Stomach smooth muscle (tissue), 2 donors: Measurements from ENCODE around the gene DEPDC5.

Experiments used
- H3K27ac ChIP-seq: one replicate; pipeline ENCODE4 v1.7.0; 2013; ENCODE audit warnings: mild to moderate bottlenecking, low read length, inconsistent platforms
- H3K27me3 ChIP-seq, 2 donors: one replicate each; pipeline ENCODE4 v1.7.0; 2013; ENCODE audit warnings: low read length in 2 of 2; ENCODE audit not compliant: insufficient read depth in 2 of 2, control insufficient read depth in 1 of 2
- H3K36me3 ChIP-seq, 2 donors: one replicate each; pipeline ENCODE4 v1.7.0; 2013; ENCODE audit warnings: low read length in 2 of 2; ENCODE audit not compliant: control insufficient read depth in 2 of 2, insufficient read depth in 2 of 2
- H3K4me1 ChIP-seq: one replicate; pipeline ENCODE4 v1.7.0; 2013; ENCODE audit warnings: low read length; ENCODE audit not compliant: control insufficient read depth, insufficient read depth
- H3K4me3 ChIP-seq, 2 donors: one replicate each; pipeline ENCODE4 v1.7.0; 2013; ENCODE audit warnings: low read length in 2 of 2
- H3K9ac ChIP-seq, 2 donors: one replicate each; pipeline ENCODE4 v1.7.0; 2013; ENCODE audit warnings: low read length in 2 of 2, mild to moderate bottlenecking in 1 of 2
- H3K9me3 ChIP-seq, 2 donors: one replicate each; pipeline ENCODE4 v1.7.0; 2013; ENCODE audit warnings: low read length in 2 of 2; ENCODE audit not compliant: control insufficient read depth in 2 of 2
- donor health status: healthy.
- donor health status: Pancreatic carcinoma.

Gene DEPDC5

DNA sequence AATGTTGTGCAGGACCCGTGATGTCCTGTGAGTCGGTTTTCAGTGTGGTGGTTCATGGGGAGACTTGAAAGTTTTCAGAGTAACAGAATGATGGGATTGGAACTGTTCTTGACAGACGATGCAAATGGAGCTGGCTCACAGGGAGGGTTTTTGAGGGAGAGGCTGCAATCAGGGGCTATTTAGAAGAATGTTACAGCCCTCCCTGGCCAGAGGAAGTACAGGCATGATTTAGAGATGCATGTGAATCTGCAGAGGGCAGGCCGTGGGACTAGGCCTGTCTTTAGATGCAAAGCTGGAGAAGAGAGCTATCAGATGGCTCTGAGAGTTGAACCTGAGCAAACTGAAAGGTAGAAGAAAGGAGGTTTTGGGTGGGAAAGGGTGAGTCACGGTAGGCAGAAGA lies 115.9 kb downstream of the DEPDC5 start:
- Histone ChIP-seq H3K36me3 (peaks cover 14 to 27% of the 10 kb centered on the region in 2 donors), H3K4me1 (no peaks in the 10 kb centered on the region), H3K27ac (no peak overlapping the region), H3K9ac (no peak overlapping the region), H3K27me3 (no peaks in the 10 kb centered on the region), H3K9me3 (no peaks in the 10 kb centered on the region), H3K4me3 (no peak overlapping the region)

DNA sequence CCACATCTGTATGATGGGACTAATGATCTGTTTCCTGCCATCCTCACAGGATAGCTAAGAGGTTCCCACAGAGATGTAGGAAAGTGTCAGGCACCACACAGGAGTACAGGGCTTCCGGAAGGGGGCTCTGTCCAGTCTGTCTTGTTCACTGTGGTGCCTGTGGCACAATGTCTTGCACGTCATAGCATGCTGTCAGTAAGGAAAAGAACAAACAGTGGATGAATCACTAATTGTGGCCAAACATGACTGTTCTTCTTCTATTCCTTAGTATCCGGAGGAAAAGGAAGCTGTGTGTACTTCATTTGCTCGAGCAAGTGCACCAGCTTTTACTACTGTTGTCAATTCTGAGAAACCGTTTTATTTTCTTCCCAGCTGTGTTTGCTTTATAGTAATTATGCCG lies 117.1 kb downstream of the DEPDC5 start:
- H3K27me3 ChIP-seq = no peaks in the 10 kb centered on the region
- H3K36me3 ChIP-seq = peaks cover 14 to 30% of the 10 kb centered on the region in 2 donors
- no peaks in the 10 kb centered on the region for H3K9me3 ChIP-seq
- H3K4me1 ChIP-seq = no peaks in the 10 kb centered on the region
- H3K4me3 ChIP-seq = no peak overlapping the region
- H3K9ac ChIP-seq = no peak overlapping the region
- H3K27ac ChIP-seq = no peak overlapping the region

DNA sequence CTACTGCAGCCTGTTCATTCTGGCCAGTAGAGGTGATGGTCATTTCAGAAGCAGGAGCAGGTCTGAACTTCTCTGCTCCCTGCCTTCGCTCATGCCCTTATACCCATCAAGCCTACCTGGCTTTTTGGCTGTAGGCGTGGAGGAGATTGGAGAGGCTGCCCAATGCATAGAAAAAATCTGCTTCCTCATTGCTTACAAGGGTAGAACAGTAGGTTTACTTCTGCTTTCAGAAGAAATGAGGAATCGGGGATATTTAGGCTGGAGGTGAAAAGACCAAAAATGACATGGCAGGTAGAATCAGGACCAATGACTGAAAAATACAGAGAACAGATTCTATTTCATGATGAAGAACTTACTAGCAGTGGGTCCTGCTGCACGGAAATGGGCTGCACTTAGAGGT lies 117.7 kb downstream of the DEPDC5 start:
- Histone ChIP-seq H3K36me3 (peaks cover 14 to 32% of the 10 kb centered on the region in 2 donors), H3K27ac (no peak overlapping the region), H3K4me3 (no peak overlapping the region), H3K4me1 (no peaks in the 10 kb centered on the region), H3K9me3 (no peaks in the 10 kb centered on the region), H3K27me3 (no peaks in the 10 kb centered on the region), H3K9ac (no peak overlapping the region)

DNA sequence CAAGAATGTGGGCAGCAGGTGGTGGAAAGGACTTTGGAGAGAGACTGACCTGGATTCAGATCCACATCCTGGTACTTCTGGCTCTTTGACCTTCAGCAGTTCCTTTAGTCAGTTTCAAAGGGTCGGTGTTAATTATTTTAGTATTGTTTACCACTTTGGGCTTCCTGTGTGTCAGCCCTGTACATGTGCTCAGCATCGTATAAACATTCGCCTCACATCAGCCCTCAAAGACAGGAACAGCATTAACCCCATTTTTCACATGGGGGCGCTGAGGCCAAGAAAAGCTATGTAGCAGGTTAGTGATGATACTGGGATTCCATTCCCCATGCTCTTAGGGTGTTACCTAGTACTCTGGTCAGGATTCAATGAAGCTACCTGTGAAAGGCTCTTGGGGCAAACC lies 118.4 kb downstream of the DEPDC5 start:
- Histone ChIP-seq H3K27me3 (no peaks in the 10 kb centered on the region), H3K36me3 (peaks cover 14 to 30% of the 10 kb centered on the region in 2 donors), H3K27ac (no peak overlapping the region), H3K4me1 (no peaks in the 10 kb centered on the region), H3K4me3 (no peak overlapping the region), H3K9ac (no peak overlapping the region), H3K9me3 (no peaks in the 10 kb centered on the region)

DNA sequence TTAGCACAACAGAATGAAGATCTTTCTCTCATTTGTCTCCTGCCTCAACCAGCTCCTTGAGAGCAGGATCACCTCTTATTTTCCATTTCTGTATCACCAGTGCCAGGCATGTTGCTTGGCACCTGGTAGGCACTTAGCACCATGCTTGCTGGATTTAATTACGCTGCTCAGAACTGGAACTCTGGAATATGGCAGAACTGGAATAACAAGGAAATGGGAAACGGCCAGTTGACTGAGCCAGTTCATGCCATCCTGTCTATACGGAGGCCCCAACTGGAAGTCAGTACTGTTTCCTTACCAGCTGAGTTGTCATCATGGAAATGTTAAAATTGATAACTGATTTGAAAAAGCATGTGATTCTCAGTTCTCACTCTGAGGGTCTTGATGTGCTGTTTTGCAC lies 121.0 kb downstream of the DEPDC5 start:
- Histone ChIP-seq H3K27ac (no peak overlapping the region), H3K4me1 (no peaks in the 10 kb centered on the region), H3K36me3 (peaks cover 14 to 32% of the 10 kb centered on the region in 2 donors), H3K27me3 (no peaks in the 10 kb centered on the region), H3K4me3 (no peak overlapping the region), H3K9ac (no peak overlapping the region), H3K9me3 (no peaks in the 10 kb centered on the region)

DNA sequence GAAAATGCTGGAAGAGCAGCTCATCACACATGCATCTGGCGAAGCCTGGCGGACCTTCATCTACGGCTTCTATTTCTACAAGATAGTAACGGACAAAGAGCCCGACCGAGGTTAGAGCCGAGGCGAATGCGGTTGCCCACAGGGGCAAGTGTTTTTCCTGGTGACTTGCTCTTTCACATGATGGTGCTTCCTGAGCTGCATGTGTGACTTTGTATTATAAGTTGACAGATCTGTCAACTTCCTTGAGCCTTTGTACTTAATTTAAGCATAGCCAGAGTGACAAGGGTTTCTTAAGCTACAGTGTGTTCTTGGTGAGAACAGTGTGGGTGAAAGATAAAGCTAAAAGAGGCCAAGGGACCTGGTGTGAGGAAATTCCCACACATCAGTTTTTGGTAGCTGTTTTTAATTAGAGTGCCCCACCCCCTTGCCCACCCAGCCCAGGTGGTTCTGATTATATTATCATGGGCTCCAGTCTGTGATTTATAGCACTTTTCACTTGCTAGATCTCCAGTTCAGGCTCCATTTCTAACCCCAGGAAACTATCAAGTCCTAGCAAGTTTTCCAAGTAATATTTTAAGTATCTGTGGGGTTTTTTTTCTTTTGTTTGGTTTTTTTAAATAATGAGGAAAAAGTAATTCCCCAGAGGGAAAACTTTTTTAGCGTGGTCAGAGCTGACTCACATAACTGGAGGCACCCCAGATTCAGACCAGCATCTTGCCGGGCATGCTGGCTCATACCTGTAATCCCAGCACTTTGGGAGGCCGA lies 122.5 kb downstream of the DEPDC5 start:
- H3K27me3 ChIP-seq = no peaks in the 10 kb centered on the region
- H3K4me1 ChIP-seq = no peaks in the 10 kb centered on the region
- no peaks in the 10 kb centered on the region for H3K9me3 ChIP-seq
- H3K4me3 ChIP-seq = no peak overlapping the region
- H3K36me3 ChIP-seq = peaks cover 9 to 26% of the 10 kb centered on the region in 2 donors
- no peak overlapping the region for H3K9ac ChIP-seq
- no peak overlapping the region for H3K27ac ChIP-seq

DNA sequence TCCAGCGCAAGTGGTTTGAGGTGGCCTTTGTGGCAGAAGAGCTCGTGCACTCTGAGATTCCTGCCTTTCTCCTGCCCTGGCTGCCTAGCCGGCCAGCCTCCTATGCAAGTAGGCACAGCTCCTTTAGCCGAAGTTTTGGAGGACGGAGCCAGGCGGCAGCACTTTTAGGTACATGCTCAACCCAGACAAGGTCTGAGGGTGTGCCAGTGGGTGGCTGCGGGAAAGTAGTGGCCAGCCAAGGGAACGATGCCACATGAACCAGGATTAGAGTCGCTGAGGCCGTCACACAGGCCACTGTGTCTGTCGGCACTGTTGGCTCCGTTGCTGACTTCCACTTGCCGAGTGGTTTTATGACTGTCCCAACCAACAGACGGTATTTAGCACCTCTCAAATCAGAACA lies 125.8 kb downstream of the DEPDC5 start:
- H3K9me3 ChIP-seq = no peaks in the 10 kb centered on the region
- H3K4me1 ChIP-seq = no peaks in the 10 kb centered on the region
- peaks cover 7 to 23% of the 10 kb centered on the region in 2 donors for H3K36me3 ChIP-seq
- H3K4me3 ChIP-seq = no peak overlapping the region
- H3K27ac ChIP-seq = no peak overlapping the region
- H3K27me3 ChIP-seq = no peaks in the 10 kb centered on the region
- no peak overlapping the region for H3K9ac ChIP-seq

DNA sequence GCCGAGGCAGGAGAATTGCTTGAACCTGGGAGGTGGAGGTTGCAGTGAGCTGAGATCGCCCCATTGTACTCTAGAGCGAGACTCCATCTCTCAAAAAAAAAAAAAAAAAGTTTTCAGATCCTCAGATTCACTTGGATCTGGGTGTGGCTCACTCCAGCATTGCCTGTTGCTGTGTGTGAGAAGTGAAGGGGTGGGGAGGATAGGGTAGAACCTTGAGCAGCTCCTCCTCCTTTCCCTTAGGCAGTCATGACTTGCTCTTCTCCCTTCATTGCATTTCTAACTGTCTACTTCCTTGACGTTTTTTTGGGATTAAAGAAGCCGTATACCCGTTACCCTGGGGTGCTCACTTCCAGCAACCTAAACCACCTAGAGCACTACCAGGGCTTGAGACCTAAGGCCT lies 127.4 kb downstream of the DEPDC5 start:
- no peak overlapping the region for H3K27ac ChIP-seq
- no peaks in the 10 kb centered on the region for H3K9me3 ChIP-seq
- H3K4me3 ChIP-seq = no peak overlapping the region
- no peaks in the 10 kb centered on the region for H3K4me1 ChIP-seq
- peaks cover 12 to 23% of the 10 kb centered on the region in 2 donors for H3K36me3 ChIP-seq
- no peaks in the 10 kb centered on the region for H3K27me3 ChIP-seq
- H3K9ac ChIP-seq = no peak overlapping the region

DNA sequence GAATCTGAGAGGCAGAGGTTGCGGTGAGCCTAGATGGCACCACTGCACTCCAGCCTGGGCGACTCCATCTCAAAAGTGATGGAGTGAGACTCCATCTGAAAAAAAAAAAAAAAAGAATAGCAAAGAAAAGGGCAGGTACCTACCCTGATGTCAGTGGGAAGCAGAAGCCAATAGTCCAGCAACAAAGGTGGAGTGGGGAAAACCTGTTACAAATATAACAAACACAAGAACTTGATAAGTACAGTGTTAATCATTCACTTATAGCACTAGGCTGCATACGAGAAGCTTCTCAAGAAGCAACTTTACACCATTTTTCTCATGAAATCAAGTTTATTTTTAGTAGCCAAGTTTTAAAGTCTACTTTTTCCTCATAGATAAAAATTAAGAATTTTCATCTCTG lies 128.0 kb downstream of the DEPDC5 start:
- Histone ChIP-seq H3K27ac (no peak overlapping the region), H3K27me3 (no peaks in the 10 kb centered on the region), H3K4me1 (no peaks in the 10 kb centered on the region), H3K9me3 (no peaks in the 10 kb centered on the region), H3K4me3 (no peak overlapping the region), H3K36me3 (peaks cover 12 to 23% of the 10 kb centered on the region in 2 donors), H3K9ac (no peak overlapping the region)

DNA sequence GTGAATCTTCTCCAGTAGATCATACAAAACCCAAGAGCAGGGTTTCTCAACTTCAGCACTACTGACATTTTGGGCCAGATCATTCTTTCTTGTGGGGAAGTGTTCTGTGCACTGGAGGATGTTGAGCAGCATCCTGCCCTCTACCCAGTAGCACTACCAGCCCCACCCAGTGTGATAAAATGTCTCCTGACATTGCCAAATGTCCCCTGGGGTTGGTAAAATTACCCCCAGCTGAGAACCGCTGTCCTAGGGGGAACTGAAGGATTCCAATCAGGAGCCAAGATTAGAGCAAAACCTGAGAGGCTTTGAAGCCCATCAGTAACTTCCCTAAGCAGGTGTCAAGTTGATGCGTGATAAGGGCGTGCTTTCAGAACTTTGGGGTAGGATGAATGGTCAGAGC lies 129.2 kb downstream of the DEPDC5 start:
- Histone ChIP-seq H3K4me3 (no peak overlapping the region), H3K36me3 (peaks cover 12 to 24% of the 10 kb centered on the region in 2 donors), H3K9ac (no peak overlapping the region), H3K27me3 (no peaks in the 10 kb centered on the region), H3K27ac (no peak overlapping the region), H3K4me1 (no peaks in the 10 kb centered on the region), H3K9me3 (no peaks in the 10 kb centered on the region)

DNA sequence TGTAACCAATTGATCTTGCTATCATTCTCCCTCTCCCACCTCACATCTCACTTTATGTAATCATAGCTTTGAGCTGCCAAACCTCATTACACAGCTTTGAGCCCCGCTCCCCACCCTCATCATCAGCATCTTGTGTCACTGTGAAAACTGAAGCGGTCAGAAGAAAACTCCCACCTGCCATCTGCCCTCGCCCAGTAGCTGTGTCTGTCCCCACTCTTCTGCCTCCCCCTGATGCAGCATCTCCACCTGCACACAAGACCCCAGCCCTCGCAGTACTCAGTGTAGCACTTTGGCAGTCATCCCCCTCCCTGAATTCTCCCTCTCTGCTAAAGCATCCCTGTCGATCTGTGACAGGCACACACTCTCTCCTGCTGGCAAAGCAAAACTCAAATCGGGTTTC lies 130.2 kb downstream of the DEPDC5 start:
- no peaks in the 10 kb centered on the region for H3K9me3 ChIP-seq
- H3K27ac ChIP-seq = no peak overlapping the region
- H3K4me1 ChIP-seq = no peaks in the 10 kb centered on the region
- no peaks in the 10 kb centered on the region for H3K27me3 ChIP-seq
- H3K4me3 ChIP-seq = no peak overlapping the region
- peaks cover 17 to 27% of the 10 kb centered on the region in 2 donors for H3K36me3 ChIP-seq
- H3K9ac ChIP-seq = no peak overlapping the region
